ENCODE data around the gene CTBP1. TPM values are rescaled to one million over a fixed set of nuclear protein-coding genes. Genes with fewer than 3 reads are reported as not detected.

CTBP1 gene
- total RNA-seq, 1 donor from 2014 or later, result 200 TPM

DNA sequence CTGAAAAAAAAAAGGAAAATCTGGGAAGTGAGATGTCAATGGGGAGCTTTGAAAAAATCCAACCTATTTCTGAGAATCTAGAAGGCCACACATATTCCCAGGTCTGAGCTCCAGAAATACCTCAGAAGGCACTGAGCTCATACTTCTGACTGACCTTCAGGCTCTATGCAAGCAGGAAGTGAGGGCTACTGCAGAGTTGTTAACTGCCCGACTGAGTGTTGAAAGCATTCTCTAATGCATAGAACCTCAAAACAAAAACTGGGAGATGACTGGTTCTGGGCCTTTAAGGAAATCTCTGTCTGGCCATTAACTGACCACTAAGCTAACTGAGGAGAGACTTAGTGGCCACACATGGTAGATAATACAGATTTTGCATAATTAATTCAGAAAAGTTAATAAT lies 69.0 kb downstream of the CTBP1 start:
- Mint-ChIP-seq H3K4me3 (no peak overlapping the region), H3K27ac (no peak overlapping the region), H3K27me3 (no peaks in the 10 kb centered on the region), H3K36me3 (ENCODE audit: low read depth) (peaks cover 38% of the 10 kb centered on the region), H3K9me3 (peaks cover 19% of the 10 kb centered on the region), H3K4me1 (peaks cover 6% of the 10 kb centered on the region)
- DNase-seq, result no peak
- intact Hi-C loops (cut with micrococcal nuclease), result no loop called here

DNA sequence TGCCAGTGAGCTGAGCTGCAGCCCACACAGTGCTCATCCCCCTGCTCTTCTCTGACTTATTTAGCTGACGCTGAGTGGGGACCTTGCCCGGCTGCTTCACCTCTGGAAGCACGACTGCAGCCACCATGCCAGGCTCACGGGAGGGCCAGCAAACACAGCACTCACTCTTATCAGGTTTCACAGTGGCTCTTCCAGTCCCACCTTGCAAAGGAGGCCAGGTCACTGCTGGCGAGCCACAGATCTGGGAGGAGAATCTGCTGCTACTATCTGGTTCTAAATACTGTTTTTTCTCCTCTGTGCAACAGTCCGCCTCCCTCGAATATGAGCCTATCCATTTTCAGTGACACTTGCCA lies 69.9 kb downstream of the CTBP1 start:
- Mint-ChIP-seq H3K4me1 (peaks cover 2% of the 10 kb centered on the region), H3K27me3 (no peaks in the 10 kb centered on the region), H3K4me3 (no peak overlapping the region), H3K36me3 (ENCODE audit: low read depth) (peaks cover 36% of the 10 kb centered on the region), H3K9me3 (peaks cover 19% of the 10 kb centered on the region), H3K27ac (no peak overlapping the region)
- intact Hi-C loops (cut with micrococcal nuclease), result no loop called here
- DNase-seq, result no peak

DNA sequence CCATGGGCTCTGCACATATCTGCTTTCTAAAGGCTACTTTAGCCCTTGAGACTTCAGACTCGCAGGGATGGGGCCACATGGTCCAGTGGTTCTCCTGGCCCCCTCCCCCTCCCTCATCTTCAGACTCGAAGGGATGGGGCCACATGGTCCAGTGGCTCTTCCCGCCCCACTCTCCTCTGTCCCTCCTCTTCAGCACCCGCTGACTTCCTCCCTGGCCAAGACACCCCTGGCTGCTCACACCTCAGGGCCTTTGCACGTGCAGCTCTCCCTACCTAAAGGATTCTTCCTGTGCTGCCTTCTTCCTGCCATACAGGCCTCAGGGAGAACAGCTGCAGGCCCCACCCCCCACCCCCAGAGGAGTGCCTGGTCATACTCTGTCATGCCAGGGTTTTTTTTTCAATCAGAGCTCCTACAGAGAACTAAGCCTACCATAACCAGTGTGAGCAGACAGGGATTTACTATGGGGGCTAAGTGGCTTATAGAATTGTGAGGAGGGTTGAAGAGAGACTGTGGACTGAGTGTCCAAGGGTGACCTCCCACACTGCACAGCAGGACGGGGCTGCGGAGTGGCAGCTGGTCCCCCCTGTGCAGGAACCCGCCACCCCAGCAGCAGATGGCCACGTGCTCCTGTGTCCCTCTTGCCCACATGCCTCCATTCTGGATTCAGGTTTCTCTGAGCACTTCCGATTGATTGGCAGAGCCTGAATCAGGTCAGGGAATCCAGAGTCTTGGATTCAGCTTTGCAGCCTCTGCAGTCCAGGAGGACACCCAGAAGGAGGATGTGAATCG lies 70.4 kb downstream of the CTBP1 start:
- peaks cover 19% of the 10 kb centered on the region for H3K9me3 Mint-ChIP-seq
- peaks cover 2% of the 10 kb centered on the region for H3K4me1 Mint-ChIP-seq
- H3K27me3 Mint-ChIP-seq, result peaks cover 5% of the 10 kb centered on the region
- no peak overlapping the region for H3K27ac Mint-ChIP-seq
- peaks cover 36% of the 10 kb centered on the region for H3K36me3 Mint-ChIP-seq (ENCODE audit: low read depth)
- no peak for DNase-seq
- intact Hi-C loops (cut with micrococcal nuclease), result no loop called here
- no peak overlapping the region for H3K4me3 Mint-ChIP-seq

DNA sequence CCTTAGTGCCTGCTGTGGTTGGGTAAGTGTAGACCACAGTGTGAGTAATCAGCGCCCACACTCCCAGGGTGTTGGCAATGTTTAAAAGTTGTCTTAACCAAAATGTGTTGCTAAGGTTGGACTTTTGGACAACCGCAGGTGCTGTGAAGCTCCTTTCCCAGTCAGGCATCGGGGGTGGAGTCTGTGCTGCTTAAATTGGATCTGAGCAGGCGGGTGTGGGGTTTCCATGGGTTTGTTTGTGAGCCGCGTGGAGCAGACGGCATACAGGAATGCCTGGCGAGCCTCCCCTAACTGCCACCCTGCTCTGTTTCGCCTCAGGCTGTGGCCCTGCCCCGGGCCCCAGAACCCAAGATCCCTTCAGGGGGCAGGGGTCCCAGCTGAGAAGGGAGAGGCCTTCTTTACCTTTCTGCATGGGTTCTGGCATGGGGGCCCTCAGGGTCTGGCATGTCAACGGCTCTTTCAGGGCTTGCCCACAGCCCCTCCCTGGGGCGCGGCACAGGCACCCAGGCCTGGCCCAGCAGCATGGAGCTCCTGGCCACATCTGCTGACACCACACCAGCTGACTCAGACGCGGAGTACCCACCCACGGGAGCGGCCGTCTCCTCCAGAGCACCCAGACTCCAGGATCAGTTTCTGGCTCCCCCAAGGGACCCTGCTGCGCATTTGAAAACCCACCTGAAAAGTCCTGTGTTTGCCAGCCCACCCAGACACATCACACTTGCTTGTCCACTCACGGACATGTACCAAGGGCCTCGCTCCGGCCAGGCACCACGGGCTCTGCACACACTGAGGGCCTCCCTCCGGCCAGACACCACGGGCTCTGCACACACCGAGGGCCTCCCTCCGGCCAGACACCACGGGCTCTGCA lies 71.4 kb downstream of the CTBP1 start:
- Mint-ChIP-seq H3K9me3 (peaks cover 17% of the 10 kb centered on the region), H3K27me3 (peaks cover 11% of the 10 kb centered on the region), H3K27ac (no peak overlapping the region), H3K4me1 (no peaks in the 10 kb centered on the region), H3K36me3 (ENCODE audit: low read depth) (peaks cover 31% of the 10 kb centered on the region), H3K4me3 (no peak overlapping the region)
- intact Hi-C loops (cut with micrococcal nuclease), result no loop called here
- no peak for DNase-seq

DNA sequence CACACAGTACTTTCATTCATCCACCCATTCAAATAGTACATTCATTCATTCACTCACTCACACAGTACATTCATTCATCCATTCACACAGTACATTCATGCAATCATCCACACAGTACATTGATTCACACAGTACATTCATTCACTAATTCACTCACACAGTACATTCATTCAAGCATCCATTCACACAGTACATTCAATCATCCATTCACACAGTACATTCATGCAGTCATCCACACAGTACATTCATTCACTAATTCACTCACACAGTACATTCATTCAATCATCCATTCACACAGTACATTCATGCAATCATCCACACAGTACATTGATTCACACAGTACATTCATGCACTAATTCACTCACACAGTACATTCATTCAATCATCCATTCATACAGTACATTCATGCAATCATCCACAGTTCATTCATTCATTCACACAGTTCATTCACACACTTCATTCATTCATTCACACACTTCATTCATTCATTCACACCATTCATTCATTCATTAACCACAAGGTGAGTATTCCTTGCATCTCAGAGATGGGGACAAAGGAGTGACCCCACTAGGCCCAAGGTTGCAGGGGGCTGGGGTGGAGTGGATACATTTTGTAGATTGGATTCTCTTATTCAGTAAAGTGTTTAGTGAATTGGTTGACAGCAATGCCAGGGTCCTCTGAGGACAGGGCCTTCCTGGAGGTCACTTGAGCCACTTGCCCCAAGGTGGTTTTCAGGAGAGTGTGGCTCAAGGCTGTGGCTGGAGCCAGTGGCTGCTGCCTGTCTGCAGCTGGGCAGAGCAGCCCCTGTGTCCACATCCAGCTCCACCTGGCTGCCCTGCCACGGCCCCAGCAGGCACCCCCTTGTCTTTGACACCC lies 72.3 kb downstream of the CTBP1 start:
- Mint-ChIP-seq H3K9me3 (peaks cover 14% of the 10 kb centered on the region), H3K36me3 (ENCODE audit: low read depth) (peaks cover 23% of the 10 kb centered on the region), H3K27ac (no peak overlapping the region), H3K4me3 (no peak overlapping the region), H3K4me1 (no peaks in the 10 kb centered on the region), H3K27me3 (peaks cover 12% of the 10 kb centered on the region)
- DNase-seq, result no peak
- intact Hi-C loops (cut with micrococcal nuclease), result no loop called here

DNA sequence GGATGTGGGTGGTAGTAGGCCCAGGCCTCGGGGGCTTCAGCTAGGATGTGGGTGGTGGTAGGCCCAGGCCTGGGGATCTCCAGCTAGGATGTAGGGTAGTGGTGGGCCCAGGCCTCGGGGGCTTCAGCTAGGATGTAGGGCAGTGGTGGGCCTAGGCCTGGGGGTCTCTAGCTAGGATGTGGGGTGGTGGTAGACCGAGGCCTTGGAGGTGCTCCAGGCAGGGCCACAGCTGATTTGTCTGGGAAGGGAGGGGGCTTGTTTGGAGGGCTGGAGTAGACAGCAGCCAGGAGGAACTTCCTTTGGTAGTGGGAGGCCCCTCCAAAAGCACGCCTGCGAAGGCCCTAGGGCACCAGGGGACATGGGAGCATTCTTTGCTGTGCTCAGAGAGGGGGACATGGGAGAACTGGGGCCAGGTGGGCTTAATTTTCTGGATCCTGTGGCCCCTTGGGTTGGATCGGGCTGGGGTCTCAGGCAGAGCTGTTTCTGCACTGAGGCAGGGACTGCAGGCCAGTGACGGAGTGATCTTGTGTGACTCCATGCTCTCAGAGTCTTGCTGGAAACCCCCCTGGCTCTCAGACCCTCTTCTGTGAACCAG lies 73.2 kb downstream of the CTBP1 start:
- peaks cover 7% of the 10 kb centered on the region for H3K9me3 Mint-ChIP-seq
- peaks cover 14% of the 10 kb centered on the region for H3K36me3 Mint-ChIP-seq (ENCODE audit: low read depth)
- H3K4me1 Mint-ChIP-seq, result peaks cover 2% of the 10 kb centered on the region

DNA sequence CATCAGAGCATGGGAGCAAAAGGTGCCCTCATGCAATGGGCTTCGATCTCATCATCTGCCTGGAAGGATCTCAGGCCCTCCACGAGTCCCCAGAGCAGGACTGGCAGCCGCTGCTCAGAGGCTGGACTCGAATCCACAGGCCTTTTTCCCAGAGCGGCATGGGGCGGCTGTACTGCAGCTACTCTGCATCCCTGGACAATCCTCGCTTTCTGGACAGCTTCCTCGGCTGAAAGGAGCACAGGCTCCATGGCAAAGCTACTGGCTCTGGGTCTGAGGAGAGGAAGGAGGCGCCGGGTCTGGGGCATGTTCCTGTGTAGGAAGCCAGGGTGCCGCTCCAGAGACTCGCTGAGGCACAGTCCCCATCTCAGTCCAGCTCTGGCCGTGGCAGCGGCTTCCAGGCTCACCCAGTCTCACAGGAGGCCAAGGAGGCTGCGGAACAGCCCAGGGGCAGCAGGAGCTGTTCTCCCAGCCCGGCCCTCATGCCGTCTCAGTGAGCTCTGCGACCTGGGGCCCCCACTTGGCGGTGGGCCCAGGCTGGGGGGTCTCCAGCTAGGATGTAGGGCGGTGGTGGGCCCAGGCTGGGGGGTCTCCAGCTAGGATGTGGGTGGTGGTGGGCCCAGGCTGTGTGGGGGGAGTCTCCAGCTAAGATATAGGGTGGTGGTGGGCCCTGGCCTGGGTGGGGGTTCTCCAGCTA lies 73.8 kb downstream of the CTBP1 start:
- peaks cover 20% of the 10 kb centered on the region for H3K27me3 Mint-ChIP-seq
- H3K4me3 Mint-ChIP-seq, result no peak overlapping the region
- H3K9me3 Mint-ChIP-seq, result peaks cover 4% of the 10 kb centered on the region
- intact Hi-C loops (cut with micrococcal nuclease), result no loop called here
- no peak for DNase-seq
- peaks cover 4% of the 10 kb centered on the region for H3K4me1 Mint-ChIP-seq
- peaks cover 9% of the 10 kb centered on the region for H3K36me3 Mint-ChIP-seq (ENCODE audit: low read depth)
- no peak overlapping the region for H3K27ac Mint-ChIP-seq

More for the DNA sequence above, 73.2 kb downstream of the CTBP1 start:
- no peak for DNase-seq
- intact Hi-C loops (cut with micrococcal nuclease), result no loop called here
- Mint-ChIP-seq H3K27ac (no peak overlapping the region), H3K4me3 (no peak overlapping the region), H3K27me3 (peaks cover 16% of the 10 kb centered on the region)

DNA sequence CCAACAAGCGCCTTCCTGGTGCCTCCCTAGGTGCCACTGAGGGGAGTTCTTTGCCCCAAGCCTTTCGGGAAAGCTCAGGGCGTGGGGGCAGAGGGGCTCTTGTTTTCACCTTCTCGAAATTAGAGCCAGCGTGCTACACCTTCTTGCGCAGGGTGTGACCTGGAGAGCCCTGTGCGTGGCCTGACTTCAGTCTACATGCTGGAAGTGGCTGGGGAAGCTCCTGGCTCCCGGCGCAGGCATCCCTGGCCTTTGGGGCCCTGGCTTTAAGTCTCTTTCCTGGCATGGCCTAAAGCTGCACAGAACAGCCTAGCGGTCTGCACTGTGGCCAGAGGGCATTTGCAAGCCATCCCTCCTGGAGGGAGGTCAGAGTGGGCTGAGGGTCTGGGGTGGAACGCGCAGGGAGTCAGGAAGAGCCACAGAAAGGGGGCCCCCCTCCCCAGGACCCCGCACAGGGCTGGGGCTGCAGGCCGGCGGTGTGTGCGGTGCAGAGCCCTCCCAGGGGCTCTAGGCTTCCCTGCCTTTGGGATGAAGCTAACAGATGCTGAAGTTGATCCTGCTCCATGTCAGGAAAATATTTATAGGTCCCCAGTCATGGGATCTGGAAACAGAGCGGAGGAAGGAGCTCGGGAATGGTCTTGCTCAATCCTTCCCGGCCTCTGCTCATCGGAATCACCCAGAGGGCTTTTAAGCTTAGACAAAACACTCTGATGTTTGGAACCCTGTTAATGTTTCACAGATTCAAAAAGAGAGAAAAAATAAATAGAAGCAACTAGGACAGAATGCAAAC lies 75.8 kb downstream of the CTBP1 start:
- Mint-ChIP-seq H3K27me3 (peaks cover 27% of the 10 kb centered on the region), H3K4me1 (peaks cover 9% of the 10 kb centered on the region), H3K4me3 (no peak overlapping the region), H3K27ac (no peak overlapping the region), H3K36me3 (ENCODE audit: low read depth) (no peaks in the 10 kb centered on the region), H3K9me3 (no peaks in the 10 kb centered on the region)
- intact Hi-C loops (cut with micrococcal nuclease), result no loop called here
- DNase-seq, result no peak

DNA sequence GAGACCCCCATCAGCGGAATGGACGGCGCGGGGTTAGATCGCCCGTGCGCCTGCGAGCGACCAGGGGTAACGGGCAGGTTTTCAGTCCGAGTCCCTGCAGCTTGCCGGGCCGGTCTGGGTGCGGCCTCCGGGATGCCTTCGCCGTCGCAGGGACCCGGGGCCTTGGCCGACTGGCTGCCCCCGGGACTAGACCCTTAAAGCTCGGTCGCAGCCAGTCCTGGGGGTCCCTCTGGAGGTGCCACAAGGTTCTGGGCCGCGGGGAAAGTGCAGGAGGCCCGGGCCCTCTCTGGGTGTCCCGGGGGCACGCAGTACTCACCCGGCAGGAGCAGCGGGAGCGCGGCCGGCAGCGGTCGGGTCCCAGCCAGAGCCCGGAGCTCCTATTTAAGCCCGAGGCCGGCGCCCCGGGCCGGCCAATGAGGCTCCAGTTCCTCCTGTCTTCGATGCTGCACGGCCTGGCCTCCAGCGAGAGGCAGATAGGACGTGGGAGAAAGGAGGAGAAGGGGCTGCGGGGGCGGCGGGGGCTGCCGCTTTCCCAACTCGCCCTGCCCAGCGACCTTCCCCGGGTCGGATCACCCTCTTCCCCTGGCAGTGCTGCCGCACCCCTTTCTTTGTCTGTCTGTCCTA lies 76.6 kb downstream of the CTBP1 start, which contains the start of gene SPON2:
TSS of gene SPON2 (minus strand) at position 356 of the 624 bp plus-strand sequence.
- H3K36me3 Mint-ChIP-seq (ENCODE audit: low read depth), result no peaks in the 10 kb centered on the region
- no peak within 1 kb of the TSS for H3K27ac Mint-ChIP-seq
- no peak for DNase-seq
- intact Hi-C loops (cut with micrococcal nuclease), result no loop called here
- no peaks in the 10 kb centered on the region for H3K9me3 Mint-ChIP-seq
- peak within 1 kb of the TSS; percentile 75 for H3K4me3 Mint-ChIP-seq
- H3K27me3 Mint-ChIP-seq, result peaks cover 28% of the 10 kb centered on the region
- H3K4me1 Mint-ChIP-seq, result peaks cover 12% of the 10 kb centered on the region

DNA sequence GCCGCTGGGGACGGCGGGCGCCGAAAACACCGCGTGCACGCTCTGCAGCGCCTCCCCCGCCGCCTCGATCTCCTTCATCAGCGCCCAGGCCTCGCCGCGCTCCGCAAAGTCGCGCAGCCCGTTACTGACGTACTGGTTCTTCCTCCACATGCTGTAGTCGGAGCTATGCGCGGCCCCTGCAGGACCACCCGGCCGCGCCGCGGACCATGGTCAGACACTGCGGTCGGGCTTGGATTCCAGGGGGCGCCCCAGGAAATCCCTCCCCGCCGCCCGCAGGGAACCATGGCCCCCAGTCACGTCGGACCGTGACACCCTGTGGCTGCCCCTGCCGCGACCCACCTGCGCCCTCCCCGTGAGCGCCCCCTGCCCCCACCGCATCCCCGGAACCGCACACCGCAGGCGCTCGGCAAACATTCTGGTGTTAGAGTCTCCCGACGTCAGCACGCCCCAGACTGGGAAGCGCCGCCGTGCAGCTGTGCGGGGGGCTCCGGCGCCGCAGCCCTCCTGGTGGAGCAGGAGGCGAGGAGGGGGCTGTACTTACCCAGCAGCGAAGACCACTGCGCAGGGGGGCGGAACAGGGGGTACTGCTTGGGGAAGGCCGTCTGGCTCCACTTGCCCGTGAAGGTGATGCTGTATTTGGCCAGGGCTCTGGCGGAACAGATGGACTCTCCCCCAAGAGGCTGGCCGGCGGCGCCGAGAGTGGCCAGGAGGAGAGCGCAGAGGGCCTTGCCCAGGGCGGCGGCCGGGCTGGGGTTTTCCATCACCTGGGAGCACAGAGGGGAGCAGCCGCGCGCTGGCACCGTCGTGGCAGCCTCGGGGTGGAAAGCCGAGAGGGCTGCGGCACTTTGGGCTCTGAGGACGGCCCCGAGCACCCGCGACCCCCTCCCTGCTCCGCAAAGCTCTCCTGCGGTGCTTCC lies 77.4 kb downstream of the CTBP1 start:
- peaks cover 28% of the 10 kb centered on the region for H3K27me3 Mint-ChIP-seq
- H3K9me3 Mint-ChIP-seq, result no peaks in the 10 kb centered on the region
- no peak overlapping the region for H3K27ac Mint-ChIP-seq
- H3K4me1 Mint-ChIP-seq, result peaks cover 18% of the 10 kb centered on the region
- intact Hi-C loops (cut with micrococcal nuclease), result no loop called here
- peak overlapping the region; percentile 75 for H3K4me3 Mint-ChIP-seq
- no peaks in the 10 kb centered on the region for H3K36me3 Mint-ChIP-seq (ENCODE audit: low read depth)
- peak; percentile 87 for DNase-seq

DNA sequence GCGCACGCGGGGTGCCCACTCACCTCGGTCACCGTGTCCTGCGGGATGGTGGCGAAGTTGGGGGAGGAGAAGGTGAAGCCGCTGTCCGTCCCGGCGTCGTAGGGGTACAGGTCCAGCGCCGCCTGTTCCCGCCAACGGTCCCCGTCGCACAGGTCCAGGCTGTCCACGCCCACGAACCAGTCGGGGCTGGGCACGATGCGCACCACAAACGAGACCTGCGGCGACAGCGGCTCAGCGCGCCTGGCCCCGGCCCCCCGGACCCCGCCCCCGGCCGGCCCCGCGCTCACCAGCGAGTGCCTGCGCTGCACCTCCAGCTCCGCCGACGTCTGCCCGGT lies 78.0 kb downstream of the CTBP1 start:
- Mint-ChIP-seq H3K27me3 (peaks cover 28% of the 10 kb centered on the region), H3K27ac (no peak overlapping the region), H3K9me3 (no peaks in the 10 kb centered on the region), H3K4me1 (peaks cover 19% of the 10 kb centered on the region), H3K4me3 (peak overlapping the region; percentile 75), H3K36me3 (ENCODE audit: low read depth) (no peaks in the 10 kb centered on the region)
- intact Hi-C loops (cut with micrococcal nuclease), result no loop called here
- DNase-seq, result no peak

Data from activated CD4-positive, alpha-beta T cell treated with anti-CD3 and anti-CD28 coated beads, Interleukin-2, amount 10 ng/mL, durations not matched to agents 24 days and 14 days (primary cell).